Activated CD8-positive, alpha-beta memory T cell treated with anti-CD3 and anti-CD28 coated beads for 4 hours (primary cell): ENCODE results near the gene PCDHGB1.
"Not testable (repeated sequence)": the region's sequence is repeated elsewhere in the genome, so short reads cannot be mapped to it uniquely, and the experiment has no call there.

Experiments
- DNase-seq, 2 donors: peaks; one replicate each; pipeline ENCODE4 v3.0.0-alpha.2; 2020; ENCODE audit warnings: low read depth in 2 of 2

Gene PCDHGB1

DNA sequence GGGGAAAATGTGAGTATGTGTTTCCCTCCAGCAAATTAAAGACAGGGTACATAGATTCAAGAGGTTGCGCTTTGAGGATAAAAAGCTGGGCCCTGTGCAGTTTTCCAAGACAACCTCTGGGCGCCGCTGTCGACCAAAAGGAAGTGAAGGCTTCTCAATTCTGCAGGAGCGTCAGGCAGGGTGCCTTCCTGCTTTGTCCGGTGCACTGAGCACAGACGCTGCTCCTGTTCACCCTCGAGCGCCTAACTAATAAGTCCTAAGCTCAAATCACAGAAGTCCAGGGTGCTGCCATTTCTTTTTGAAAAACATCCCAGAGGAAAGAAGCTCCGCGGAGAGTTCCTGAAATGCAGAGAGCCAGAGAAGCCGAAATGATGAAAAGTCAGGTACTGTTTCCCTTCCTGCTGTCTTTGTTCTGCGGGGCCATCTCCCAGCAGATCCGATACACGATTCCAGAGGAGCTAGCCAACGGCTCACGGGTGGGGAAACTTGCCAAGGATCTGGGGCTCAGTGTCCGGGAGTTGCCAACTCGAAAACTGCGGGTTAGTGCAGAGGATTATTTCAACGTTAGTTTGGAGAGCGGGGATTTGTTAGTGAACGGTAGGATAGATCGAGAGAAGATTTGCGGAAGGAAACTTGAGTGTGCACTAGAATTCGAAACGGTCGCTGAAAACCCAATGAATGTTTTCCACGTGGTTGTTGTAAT, at the start of gene PCDHGB1:
PCDHGB1 (plus strand) TSS at position 183 of the 703 bp plus-strand sequence; CDS start at position 345, 162 bp downstream.
- DNase-seq: no peak

- DNase-seq: no peak
Measured at GRCh38 chr5:141303756-141304155, 46.1 kb upstream of the PCDHGB1 start, which contains the start of gene SLC25A2. Gene SLC25A2, minus strand, starts transcription at chr5:141304049. Its CDS starts 184 bp downstream, at chr5:141303865.

DNA sequence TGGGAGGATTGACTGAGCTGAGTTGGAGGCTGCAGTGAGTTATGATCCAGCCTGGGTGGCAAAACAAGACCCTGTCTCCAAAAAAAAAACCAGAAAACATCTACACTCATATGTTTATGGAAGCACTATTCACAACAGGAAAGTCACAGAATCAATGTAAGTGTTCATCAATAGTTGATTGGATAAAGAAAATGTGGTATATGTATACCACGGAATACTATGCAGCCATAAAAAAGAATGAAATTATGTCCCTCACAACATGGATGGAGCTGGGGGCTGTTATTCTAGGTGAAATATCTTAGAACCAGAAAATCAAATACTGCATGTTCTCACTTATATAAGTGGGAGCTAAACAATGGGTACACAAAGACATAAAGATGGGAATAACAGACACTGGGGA, 43.3 kb upstream of the PCDHGB1 start:
- no peak for DNase-seq

GRCh38 chr5:141313711-141314110, 36.2 kb upstream of the PCDHGB1 start:
- no peak for DNase-seq

GRCh38 chr5:141316963-141317362, 32.9 kb upstream of the PCDHGB1 start:
- not testable (repeated sequence) for DNase-seq

DNA sequence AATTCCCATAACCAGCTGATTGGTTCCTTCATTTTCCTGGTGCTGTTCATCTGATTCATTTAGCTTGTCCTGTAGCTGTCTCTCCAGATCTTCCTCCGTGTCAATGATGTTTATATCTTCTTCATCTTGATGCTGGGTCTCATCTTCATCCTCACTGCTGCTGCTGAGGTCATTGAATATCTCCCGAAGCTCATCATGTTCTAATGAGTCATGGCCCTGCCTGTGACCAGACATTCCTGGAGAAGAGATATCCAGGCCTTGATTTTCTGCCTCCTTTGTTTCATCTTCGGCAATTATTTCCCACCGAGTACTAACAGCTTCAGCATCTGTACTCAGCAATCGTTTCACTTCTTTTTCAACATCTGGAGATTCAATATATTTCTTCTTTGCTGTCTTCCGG, 30.7 kb upstream of the PCDHGB1 start:
- no peak for DNase-seq

- no peak for DNase-seq
Measured at GRCh38 chr5:141319699-141320098, 30.2 kb upstream of the PCDHGB1 start.

- peak; percentile 85 for DNase-seq
Measured at GRCh38 chr5:141320225-141321169, 29.4 kb upstream of the PCDHGB1 start, which contains the start of gene TAF7. Gene TAF7, minus strand, starts transcription at chr5:141320784. Its CDS starts 740 bp downstream, at chr5:141320044.

- DNase-seq: no peak
Measured at GRCh38 chr5:141322261-141322660, 27.6 kb upstream of the PCDHGB1 start.

- DNase-seq: peak; percentile 22 to 42
Measured at GRCh38 chr5:141326088-141326854, 23.6 kb upstream of the PCDHGB1 start.

- DNase-seq: no peak
Measured at GRCh38 chr5:141328231-141328630, 21.7 kb upstream of the PCDHGB1 start.

- DNase-seq: no peak
Measured at GRCh38 chr5:141330299-141331080, 19.4 kb upstream of the PCDHGB1 start, which contains the start of gene PCDHGA1. Gene PCDHGA1, plus strand, starts transcription at chr5:141330514.

DNA sequence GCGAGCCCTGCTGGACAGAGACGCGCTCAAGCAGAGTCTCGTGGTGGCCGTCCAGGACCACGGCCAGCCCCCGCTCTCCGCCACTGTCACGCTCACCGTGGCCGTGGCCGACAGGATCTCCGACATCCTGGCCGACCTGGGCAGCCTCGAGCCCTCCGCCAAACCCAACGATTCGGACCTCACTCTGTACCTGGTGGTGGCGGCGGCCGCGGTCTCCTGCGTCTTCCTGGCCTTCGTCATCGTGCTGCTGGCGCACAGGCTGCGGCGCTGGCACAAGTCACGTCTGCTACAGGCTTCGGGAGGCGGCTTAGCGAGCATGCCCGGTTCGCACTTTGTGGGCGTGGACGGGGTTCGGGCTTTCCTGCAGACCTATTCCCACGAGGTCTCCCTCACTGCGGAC, 17.3 kb upstream of the PCDHGB1 start:
- not testable (repeated sequence) for DNase-seq

DNA sequence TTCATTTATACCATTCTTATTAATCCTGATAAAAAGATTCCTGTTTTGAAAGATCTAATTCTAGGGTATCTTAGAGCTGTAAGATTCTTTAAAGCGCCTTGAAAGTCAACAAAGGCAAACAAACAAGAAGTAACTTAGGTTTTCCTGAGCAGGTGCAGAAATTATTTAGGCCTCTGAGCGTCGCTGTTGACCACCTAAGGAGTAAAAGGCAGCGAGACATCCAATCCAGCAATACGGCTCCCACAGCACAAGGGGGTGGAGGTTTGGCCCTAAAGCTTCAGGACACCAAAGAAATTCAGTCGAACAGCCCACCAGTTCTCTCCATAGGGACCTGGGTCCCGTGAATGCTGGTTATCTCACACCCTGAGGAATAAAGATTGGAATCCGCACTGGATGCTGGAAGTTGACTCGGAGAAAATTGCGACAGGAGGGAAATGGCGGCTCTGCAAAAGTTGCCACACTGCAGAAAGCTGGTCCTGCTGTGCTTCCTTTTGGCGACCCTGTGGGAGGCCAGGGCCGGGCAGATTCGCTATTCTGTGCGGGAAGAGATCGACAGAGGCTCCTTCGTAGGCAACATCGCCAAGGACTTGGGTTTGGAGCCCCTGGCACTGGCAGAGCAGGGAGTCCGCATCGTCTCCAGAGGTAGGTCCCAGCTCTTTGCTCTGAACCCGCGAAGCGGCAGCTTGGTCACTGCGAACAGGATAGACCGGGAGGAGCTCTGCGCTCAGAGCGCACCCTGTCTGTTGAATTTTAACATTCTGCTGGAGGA, 11.2 kb upstream of the PCDHGB1 start, which contains the start of gene PCDHGA2:
PCDHGA2 (plus strand) TSS at position 223 of the 769 bp plus-strand sequence.
- DNase-seq: no peak

- DNase-seq: not testable (repeated sequence)
Measured at GRCh38 chr5:141340781-141341354, 9.0 kb upstream of the PCDHGB1 start.

- no peak for DNase-seq
Measured at GRCh38 chr5:141342773-141343172, 7.1 kb upstream of the PCDHGB1 start.

- no peak for DNase-seq
Measured at GRCh38 chr5:141343242-141343952, 6.5 kb upstream of the PCDHGB1 start, which contains the start of gene PCDHGA3. Gene PCDHGA3, plus strand, starts transcription at chr5:141343829. Its CDS starts 205 bp downstream, at chr5:141344034.

DNA sequence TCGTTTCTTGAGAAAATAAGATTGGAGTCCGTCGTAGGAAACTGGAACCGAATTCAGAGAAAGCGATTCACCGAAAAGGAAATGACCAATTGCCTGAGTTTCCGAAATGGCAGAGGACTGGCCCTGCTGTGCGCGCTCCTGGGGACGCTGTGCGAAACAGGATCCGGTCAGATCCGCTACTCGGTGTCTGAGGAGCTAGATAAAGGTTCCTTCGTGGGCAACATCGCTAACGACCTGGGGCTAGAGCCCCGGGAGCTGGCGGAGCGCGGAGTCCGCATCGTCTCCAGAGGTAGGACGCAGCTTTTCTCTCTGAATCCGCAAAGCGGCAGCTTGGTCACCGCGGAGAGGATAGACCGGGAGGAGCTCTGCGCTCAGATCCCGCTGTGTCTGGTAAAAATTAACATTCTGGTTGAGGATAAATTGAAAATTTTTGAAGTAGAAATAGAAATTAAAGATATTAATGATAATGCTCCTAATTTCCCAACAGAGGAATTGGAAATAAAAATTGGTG, 5.9 kb upstream of the PCDHGB1 start:
- no peak for DNase-seq

DNA sequence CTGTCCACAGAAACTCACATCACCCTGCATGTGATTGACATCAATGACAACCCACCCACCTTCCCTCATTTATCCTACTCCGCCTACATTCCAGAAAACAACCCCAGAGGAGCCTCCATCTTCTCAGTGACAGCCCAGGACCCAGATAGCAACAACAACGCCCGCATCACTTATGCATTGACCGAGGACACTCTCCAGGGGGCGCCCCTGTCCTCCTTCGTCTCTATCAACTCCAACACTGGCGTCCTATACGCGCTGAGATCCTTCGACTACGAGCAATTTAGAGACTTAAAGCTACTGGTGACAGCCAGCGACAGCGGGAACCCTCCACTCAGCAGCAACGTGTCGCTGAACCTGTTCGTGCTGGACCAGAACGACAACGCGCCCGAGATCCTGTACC, 4.6 kb upstream of the PCDHGB1 start:
- DNase-seq: no peak
